Measurements from ENCODE around the gene NT5DC4. TPM values are rescaled to one million over a fixed set of nuclear protein-coding genes. Genes with fewer than 3 reads are reported as not detected.
A peak's percentile ranks its signal among the peaks of the same experiment; 100 is the strongest.

The NT5DC4 gene
- not detected in 2 replicates for total RNA-seq (2014; rRNA removed; shearing (Covaris generic))

DNA sequence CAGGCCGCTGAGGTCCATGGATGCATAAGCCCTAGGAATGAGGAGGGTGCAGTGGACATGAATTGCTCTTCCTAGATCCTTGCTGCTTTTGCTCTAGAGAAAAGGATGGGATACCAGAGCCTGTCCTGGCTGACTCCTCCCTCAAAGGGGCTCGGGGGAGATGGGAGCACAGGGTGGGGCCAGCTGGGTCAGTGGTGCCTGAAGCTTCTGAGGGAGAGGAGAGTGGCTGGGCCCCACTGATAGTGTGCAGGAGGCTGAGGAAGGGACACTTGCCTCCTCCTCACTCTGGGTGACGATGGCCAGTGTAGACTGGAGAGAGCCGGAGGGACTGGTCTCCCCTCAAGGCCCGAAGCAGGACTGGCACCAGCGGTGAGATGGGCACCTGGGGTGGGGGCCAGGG lies at the start of gene NT5DC4:
Gene NT5DC4 (plus strand): TSS at position 236 of the 400 bp plus-strand sequence. CDS start 60 bp downstream, at position 296.
- no peak for DNase-seq (ENCODE audit: low read depth)

- no peak for DNase-seq (ENCODE audit: low read depth)
Measured at GRCh38 chr2:112671801-112672200, 49.0 kb upstream of the NT5DC4 start.

GRCh38 chr2:112673008-112673407 lies 47.8 kb upstream of the NT5DC4 start:
- DNase-seq (ENCODE audit: low read depth): no peak

- no peak for DNase-seq (ENCODE audit: low read depth)
Measured at GRCh38 chr2:112674229-112674628, 46.6 kb upstream of the NT5DC4 start.

DNA sequence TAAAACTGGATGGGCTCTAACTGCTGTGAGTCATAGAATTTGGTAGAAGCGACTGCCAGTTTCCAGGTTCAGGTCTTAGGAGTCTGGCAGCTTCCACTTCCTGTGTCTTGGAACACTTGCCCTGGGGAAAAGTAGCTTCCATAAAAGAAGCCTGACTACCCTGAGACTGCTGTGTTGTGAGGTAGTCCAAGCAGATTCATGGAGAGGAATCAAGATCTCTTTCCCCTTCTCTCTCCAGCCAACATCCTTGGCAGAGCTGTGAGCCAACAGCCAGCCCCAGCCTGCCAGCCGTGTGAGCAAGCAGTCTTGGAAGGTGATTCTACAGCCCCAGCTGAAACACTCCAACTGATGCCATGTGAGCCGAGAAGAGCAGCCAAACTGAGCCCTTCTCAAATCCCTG lies 41.3 kb upstream of the NT5DC4 start:
- DNase-seq (ENCODE audit: low read depth): peak; percentile 72

DNA sequence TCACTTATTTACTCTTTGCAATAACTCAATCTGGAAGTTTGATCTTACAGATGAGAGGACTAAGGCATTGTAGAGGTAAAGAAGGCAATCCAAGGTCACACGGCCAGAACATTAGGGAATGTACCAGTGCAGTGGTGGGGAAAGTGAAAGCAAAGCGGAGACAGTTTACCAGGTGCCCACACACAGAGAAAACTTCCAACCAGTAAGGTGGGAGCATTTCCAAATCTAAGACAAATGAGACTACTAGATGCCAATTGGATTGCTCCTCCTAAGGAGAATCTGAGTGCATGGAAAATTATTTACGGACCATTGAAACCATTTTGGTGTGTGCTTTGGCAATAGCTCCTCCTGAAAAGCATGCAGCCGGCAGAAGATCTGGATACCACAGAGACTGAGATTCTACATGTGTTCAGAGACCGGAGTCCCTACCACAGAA lies 40.1 kb upstream of the NT5DC4 start:
- no peak for DNase-seq (ENCODE audit: low read depth)

GRCh38 chr2:112682101-112682500 lies 38.7 kb upstream of the NT5DC4 start:
- no peak for DNase-seq (ENCODE audit: low read depth)

DNA sequence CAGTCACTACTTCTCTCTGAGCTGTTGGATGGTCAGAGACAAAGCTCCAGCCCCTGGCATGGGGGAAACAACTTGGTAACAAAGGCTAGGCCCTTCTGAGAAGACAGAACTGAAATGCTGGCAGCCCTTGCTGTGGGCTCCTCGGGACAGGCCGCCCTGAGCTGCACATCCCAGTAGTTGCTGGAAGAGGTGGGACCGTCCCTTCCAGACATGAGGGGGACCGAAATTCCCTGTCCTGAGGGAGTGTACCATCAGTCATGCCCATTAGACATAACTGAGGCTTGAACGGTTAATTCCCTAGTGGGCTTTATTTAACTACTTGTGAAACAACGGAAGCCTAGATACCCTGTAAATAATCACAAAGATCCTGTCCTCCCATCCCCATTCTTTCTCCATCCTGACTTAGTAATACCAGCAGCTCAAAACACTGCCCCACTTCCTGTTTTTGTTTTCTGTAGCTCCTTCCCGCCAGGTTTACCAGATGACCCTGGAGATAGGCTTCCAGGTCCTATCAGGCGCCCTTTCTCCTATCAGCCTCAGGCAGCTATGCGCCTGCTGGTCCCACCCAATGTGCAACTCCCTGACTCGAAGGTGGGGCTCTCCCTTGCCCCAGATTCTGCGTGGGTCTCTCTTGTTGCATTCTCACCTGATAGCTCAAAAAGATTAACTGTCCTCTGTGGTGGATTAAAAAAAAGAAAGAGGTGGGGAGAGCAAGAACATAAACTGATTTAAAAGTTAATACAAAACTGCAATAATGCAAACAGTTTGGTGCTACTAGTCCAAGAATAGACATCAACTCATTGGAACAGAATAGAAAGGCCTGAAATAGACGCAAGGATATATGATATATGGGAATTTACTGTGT lies 37.0 kb upstream of the NT5DC4 start:
- DNase-seq (ENCODE audit: low read depth): no peak

DNA sequence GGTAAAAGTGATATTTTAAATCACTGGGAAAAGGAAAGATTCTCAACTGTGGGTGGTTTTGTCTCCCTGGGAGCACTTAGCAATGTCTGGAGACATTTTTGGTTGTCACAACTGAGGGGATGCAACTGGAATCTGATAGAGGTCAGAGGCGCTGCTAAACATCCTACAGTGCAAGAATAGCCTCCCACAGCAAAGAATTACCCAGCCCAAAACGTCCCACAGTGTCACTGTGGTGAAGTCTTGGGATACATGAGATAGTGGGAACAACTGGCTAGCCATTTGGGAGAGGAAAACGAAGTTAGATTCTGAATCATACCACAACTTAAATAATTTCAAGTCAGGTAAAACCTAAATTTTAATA lies 36.4 kb upstream of the NT5DC4 start:
- no peak for DNase-seq (ENCODE audit: low read depth)

GRCh38 chr2:112685271-112685884 lies 35.4 kb upstream of the NT5DC4 start:
- no peak for DNase-seq (ENCODE audit: low read depth)

GRCh38 chr2:112686348-112687217 lies 34.2 kb upstream of the NT5DC4 start:
- DNase-seq (ENCODE audit: low read depth): no peak

- no peak for DNase-seq (ENCODE audit: low read depth)
Measured at GRCh38 chr2:112687522-112687921, 33.3 kb upstream of the NT5DC4 start.

DNA sequence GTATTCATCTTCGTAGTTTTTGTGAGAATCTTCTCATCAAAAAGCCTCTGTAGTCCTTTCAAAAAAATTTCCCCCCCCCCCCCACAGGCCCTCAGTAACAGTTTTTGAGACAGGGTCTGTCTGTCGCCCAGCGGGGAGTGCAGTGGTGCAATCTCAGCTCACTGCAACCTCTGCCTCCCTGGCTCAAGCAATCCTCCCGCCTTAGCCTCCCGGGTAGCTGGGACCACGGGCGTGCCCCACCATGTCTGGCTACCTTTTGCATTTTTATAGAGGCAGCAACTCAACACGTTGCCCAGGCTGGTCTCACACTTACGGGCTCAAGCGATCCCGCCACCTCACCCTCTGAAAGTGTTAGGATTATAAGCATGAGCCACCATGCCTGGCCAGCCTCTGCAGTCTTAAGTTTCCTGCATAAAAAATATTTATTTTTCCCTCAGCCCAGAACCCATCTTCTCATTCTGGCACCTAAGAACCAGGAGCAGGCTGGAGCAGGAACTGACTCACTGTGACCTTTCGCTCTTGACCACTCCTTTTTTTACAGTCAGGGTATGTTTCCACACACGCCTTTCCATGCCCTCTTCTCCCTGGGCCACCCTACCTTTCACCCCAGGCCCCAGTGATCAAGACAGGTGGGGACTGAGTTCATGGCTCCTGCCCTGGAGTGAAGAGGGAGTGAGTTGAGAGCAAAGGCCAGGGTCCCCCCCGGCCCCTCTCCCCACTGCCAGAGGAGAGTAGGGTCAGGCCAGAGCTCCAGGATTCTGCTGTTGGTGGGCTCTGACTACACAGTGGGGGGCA lies 32.5 kb upstream of the NT5DC4 start:
- DNase-seq (ENCODE audit: low read depth): peak; percentile 44

DNA sequence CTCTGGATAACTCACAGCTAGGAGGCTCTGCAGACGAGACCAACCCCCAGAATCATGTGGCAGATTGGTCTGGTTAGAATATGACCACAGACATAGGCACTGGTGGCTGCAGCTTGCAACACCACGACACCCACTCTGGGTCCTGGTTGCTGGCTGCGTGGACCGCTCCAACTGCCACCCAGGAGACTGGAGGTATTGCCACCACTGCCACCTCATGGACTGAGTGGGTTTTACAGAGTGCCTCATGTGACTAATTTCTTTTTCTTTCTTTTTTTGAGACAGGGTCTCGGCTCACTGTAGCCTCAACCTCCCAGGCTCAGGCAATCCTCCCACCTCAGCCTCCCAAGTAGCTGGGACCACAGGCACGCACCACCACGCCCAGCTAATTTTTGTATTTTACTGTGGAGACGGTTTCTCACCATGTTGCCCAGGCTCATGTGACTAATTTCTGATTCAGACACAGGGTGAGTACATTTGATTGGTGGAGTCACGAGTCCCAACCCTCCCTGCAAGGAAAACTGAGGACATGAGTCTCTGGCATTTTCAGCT lies 29.9 kb upstream of the NT5DC4 start:
- peak; percentile 68 for DNase-seq (ENCODE audit: low read depth)

- DNase-seq (ENCODE audit: low read depth): no peak
Measured at GRCh38 chr2:112691881-112692281, 28.9 kb upstream of the NT5DC4 start.

DNA sequence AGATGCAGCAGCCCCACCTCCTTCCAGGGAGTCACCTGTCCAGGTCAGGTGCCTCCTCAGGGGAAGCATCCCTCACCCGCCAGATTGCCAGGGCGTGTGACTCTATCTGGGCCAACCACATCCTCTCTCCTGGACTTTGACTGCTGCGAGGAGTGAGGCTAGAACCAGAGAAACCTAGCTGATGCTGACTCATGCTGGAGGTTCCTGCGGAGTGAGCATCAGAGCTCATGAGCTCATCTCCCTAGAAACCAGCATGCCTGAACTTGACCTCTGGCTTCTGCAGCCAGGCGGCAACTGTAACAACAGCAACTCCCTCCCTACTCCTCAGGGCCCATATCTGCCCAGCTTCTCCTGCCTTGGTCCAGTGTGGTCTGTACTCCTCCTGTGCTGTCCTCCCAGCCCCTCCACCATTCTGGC lies 28.3 kb upstream of the NT5DC4 start:
- DNase-seq (ENCODE audit: low read depth): peak; percentile 94

- no peak for DNase-seq (ENCODE audit: low read depth)
Measured at GRCh38 chr2:112692918-112693317, 27.9 kb upstream of the NT5DC4 start.

DNA sequence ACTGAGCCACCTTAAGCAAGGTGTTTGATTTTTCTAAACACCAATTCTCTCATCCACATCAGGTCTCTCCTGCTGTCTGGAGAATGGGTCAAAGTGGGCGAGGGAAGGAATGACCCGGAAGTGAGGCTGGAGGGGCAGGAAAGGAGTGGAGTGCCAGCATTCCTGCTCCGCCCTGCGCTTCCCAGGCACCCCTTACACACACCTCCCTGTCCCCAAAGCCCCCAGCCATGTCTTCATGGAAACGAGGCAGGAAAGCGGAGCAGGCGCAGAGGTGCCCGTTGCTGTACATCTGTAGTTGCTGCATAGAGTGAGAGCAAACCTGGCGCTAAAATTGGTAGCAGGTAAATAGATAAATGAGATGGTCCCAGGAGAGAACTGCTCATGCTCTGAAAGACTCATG lies 27.2 kb upstream of the NT5DC4 start:
- no peak for DNase-seq (ENCODE audit: low read depth)

DNA sequence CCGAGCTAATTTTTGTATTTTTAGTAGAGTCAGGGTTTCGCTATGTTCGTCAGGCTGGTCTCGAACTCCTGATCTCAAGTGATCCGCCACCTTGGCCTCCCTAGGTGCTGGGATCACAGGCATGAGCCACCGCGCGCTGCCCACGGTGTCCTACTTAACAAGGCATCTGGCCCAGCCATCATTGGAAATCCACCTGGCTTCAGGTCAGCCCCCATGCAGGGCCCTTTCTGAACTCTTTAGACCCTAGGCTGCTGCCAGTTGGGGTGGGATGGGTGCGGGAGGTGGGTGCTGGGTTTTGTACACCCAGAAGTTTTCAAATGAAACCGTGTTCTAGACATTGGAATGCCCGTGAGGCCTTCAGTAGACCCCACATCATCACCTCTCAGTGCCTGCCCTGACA lies 26.6 kb upstream of the NT5DC4 start:
- no peak for DNase-seq (ENCODE audit: low read depth)

GRCh38 chr2:112698834-112699515 lies 21.8 kb upstream of the NT5DC4 start:
- DNase-seq (ENCODE audit: low read depth): no peak
